Glutamatergic neuron (in vitro differentiated cells): ENCODE results near the gene TOM1L2. TPM values are rescaled to one million over a fixed set of nuclear protein-coding genes. Genes with fewer than 3 reads are reported as not detected.

ENCODE experiments used
- DNase-seq: peaks from one replicate; pipeline ENCODE4 v3.0.0; 2022
- H3K27ac Mint-ChIP-seq: one replicate; pipeline ENCODE4 v1.8.0; 2020; ENCODE audit warnings: mild to moderate bottlenecking, mixed read lengths, inconsistent platforms; ENCODE audit not compliant: unreplicated experiment
- H3K27me3 Mint-ChIP-seq: one replicate; pipeline ENCODE4 v1.8.0; 2020; ENCODE audit warnings: mild to moderate bottlenecking, moderate library complexity, mixed read lengths, inconsistent platforms; ENCODE audit not compliant: unreplicated experiment
- H3K36me3 Mint-ChIP-seq: one replicate; pipeline ENCODE4 v1.8.0; 2020; ENCODE audit warnings: mild to moderate bottlenecking, mixed read lengths, inconsistent platforms; ENCODE audit not compliant: unreplicated experiment
- H3K4me1 Mint-ChIP-seq: one replicate; pipeline ENCODE4 v1.8.0; 2020; ENCODE audit warnings: mild to moderate bottlenecking, low read depth, mixed read lengths, inconsistent platforms; ENCODE audit not compliant: unreplicated experiment
- H3K4me3 Mint-ChIP-seq: one replicate; pipeline ENCODE4 v1.8.0; 2020; ENCODE audit warnings: mild to moderate bottlenecking, mixed read lengths, inconsistent platforms; ENCODE audit not compliant: unreplicated experiment
- H3K9me3 Mint-ChIP-seq: one replicate; pipeline ENCODE4 v1.8.0; 2020; ENCODE audit warnings: mild to moderate bottlenecking, moderate library complexity, mixed read lengths, inconsistent platforms; ENCODE audit not compliant: unreplicated experiment
- total RNA-seq: library from RNA; stranded (reverse); fragmentation: NEBNext Ultra II Directional; extraction: Animal tissue kit (Norgen Biotek cat#: 25700); gene quantifications from one replicate; pipeline ENCODE4 v1.2.1, GENCODE V29; 2021; ENCODE audit not compliant: unreplicated experiment
- TF ChIP-seq, protein P1 (sequence below): fragments of 200-600 bp; sonication (generic); IDR thresholded peaks from one replicate; pipeline ENCODE4 v1.5.0; 2021; ENCODE audit not compliant: partially characterized antibody, unreplicated experiment

TOM1L2 gene
- total RNA-seq, 1 donor from 2014 or later, result 62.8 TPM

GRCh38 chr17:17815062-17815406, 157.2 kb downstream of the TOM1L2 start:
- peaks cover 27% of the 10 kb centered on the region for H3K4me1 Mint-ChIP-seq
- no peaks in the 10 kb centered on the region for H3K36me3 Mint-ChIP-seq
- H3K27ac Mint-ChIP-seq, result peak overlapping the region; percentile 85
- DNase-seq, result no peak
- TF ChIP-seq, protein P1, sequence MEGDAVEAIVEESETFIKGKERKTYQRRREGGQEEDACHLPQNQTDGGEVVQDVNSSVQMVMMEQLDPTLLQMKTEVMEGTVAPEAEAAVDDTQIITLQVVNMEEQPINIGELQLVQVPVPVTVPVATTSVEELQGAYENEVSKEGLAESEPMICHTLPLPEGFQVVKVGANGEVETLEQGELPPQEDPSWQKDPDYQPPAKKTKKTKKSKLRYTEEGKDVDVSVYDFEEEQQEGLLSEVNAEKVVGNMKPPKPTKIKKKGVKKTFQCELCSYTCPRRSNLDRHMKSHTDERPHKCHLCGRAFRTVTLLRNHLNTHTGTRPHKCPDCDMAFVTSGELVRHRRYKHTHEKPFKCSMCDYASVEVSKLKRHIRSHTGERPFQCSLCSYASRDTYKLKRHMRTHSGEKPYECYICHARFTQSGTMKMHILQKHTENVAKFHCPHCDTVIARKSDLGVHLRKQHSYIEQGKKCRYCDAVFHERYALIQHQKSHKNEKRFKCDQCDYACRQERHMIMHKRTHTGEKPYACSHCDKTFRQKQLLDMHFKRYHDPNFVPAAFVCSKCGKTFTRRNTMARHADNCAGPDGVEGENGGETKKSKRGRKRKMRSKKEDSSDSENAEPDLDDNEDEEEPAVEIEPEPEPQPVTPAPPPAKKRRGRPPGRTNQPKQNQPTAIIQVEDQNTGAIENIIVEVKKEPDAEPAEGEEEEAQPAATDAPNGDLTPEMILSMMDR, result no peak
- H3K9me3 Mint-ChIP-seq, result peaks cover 31% of the 10 kb centered on the region
- H3K4me3 Mint-ChIP-seq, result no peak overlapping the region
- peaks cover 38% of the 10 kb centered on the region for H3K27me3 Mint-ChIP-seq

DNA sequence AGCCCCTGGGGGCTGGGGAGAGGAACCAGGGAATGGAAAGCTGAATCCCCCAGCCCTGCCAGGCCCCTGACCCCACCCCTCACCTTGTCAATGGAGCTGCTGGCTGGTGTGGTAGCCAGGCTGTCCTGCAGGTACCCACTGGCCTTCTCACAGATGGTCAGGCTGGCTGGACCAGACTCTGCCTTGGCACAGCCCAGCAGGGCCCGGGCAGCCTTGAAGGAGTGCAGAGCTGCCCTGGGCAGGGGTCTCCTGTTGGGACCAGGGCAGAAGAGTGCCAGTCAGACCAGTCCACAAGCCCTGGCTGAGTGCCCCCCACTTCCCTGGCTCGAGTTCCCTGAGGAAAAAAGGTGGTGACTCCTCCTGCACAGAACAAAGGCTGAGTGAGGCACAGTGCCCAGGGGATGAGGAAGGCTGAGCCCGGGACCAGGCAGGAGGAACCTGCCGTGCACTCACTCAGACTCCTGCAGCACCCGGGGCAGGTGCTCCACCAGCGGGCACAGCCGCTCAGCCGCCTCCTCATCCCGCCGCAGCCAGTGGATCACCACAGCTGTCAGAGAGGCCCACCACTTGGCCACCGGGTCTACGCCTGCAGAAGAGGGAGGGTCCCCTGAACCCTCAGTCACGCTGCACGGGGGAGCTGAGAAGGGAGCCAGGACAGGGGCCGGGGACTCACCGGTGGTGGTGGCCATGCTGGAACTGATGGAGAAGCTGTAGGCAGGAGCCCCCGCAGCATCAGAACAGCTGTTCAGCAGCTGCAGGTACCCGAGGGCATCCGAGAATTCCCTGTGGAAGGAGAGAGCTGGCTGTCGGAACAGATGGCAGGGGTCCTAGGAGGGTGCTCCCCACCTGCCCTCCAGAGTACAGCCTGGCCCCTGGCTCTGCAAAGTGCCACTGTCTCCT, 157.8 kb downstream of the TOM1L2 start:
- Mint-ChIP-seq H3K27ac (peak overlapping the region; percentile 85), H3K4me3 (peak overlapping the region; percentile 61), H3K27me3 (peaks cover 36% of the 10 kb centered on the region), H3K36me3 (no peaks in the 10 kb centered on the region), H3K4me1 (peaks cover 24% of the 10 kb centered on the region), H3K9me3 (peaks cover 29% of the 10 kb centered on the region)
- no peak for DNase-seq
- TF ChIP-seq, protein P1, result no peak

GRCh38 chr17:17813725-17814095, 158.5 kb downstream of the TOM1L2 start:
- Mint-ChIP-seq H3K4me1 (peaks cover 22% of the 10 kb centered on the region), H3K27me3 (peaks cover 37% of the 10 kb centered on the region), H3K36me3 (no peaks in the 10 kb centered on the region), H3K9me3 (peaks cover 32% of the 10 kb centered on the region), H3K4me3 (no peak overlapping the region), H3K27ac (no peak overlapping the region)
- no peak for DNase-seq
- TF ChIP-seq, protein P1, result no peak

- TF ChIP-seq, protein P1, result no peak
- no peaks in the 10 kb centered on the region for H3K36me3 Mint-ChIP-seq
- no peak for DNase-seq
- peaks cover 39% of the 10 kb centered on the region for H3K27me3 Mint-ChIP-seq
- H3K4me1 Mint-ChIP-seq, result peaks cover 18% of the 10 kb centered on the region
- H3K27ac Mint-ChIP-seq, result peak overlapping the region; percentile 22
- H3K9me3 Mint-ChIP-seq, result peaks cover 32% of the 10 kb centered on the region
- H3K4me3 Mint-ChIP-seq, result no peak overlapping the region
Measured at GRCh38 chr17:17813055-17813724, 159.0 kb downstream of the TOM1L2 start.
